DOHH2 (cell line): Measurements from ENCODE around the gene OSBPL2.

ENCODE experiments used
- CTCF ChIP-seq: fragments of 200-600 bp; sonication (generic); IDR thresholded peaks from one replicate; pipeline ENCODE4 v1.5.1; 2014; ENCODE audit warnings: antibody characterized with exemption, mild to moderate bottlenecking, low read depth, low read length; ENCODE audit not compliant: poor library complexity, severe bottlenecking
- EZH2phosphoT487 ChIP-seq: fragments of 200-600 bp; sonication (generic); IDR thresholded peaks from 2 replicates; pipeline ENCODE4 v1.6.1; 2017; ENCODE audit warnings: borderline replicate concordance, mild to moderate bottlenecking, antibody characterized with exemption, low read length, moderate library complexity, mixed read lengths

- TF ChIP-seq CTCF (no peak), EZH2phosphoT487 (no peak)
These were observed 1.1 kb downstream of the OSBPL2 start for GRCh38 chr20:62239278-62239879.
